Suprapubic skin (tissue), 4 donors: ENCODE measurements around the gene SCFD1.

ENCODE experiments used
- EP300 ChIP-seq: sonication (generic); formaldehyde crosslinking; IDR thresholded peaks from one replicate; pipeline ENCODE4 v1.6.1; 2017; ENCODE audit warnings: antibody characterized with exemption
- POLR2A ChIP-seq, 2 donors: fragments of 450-650 bp; IDR thresholded peaks; one replicate each; pipeline ENCODE4 v1.6.1; 2017; ENCODE audit warnings: antibody characterized with exemption in 2 of 2, mild to moderate bottlenecking in 2 of 2, moderate library complexity in 2 of 2
- POLR2AphosphoS5 ChIP-seq, 3 donors: sonication (generic); formaldehyde crosslinking; IDR thresholded peaks; one replicate each; pipeline ENCODE4 v1.6.1; 2017; ENCODE audit warnings: antibody characterized with exemption in 3 of 3
- TF ChIP-seq, protein P1 (sequence below), 2 donors: fragments of 200-600 bp in 1 of 2; fragments of 450-650 bp in 1 of 2; sonication (generic) in 1 of 2; IDR thresholded peaks; one replicate each; pipeline ENCODE4 v1.5.1; 2016 to 2019; ENCODE audit warnings: antibody characterized with exemption in 2 of 2, mild to moderate bottlenecking in 1 of 2, moderate library complexity in 1 of 2

DNA sequence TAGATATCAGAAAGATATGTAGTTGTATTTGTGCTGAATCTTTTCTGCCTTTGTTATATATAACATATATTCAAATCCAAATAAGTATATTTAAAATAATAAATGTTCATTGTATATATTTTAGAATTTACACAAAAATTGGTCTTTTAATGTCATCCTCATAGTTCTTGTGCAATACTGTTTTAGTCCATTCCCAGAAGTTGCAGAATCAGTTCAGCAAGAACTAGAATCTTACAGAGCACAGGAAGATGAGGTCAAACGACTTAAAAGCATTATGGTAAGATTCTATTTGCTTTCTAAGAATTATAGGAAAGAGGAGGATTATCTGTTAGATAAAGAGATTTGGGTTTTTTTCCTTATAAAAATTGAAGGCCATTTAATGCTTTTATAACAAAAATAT, 51.0 kb downstream of the SCFD1 start:
- TF ChIP-seq, protein P1, sequence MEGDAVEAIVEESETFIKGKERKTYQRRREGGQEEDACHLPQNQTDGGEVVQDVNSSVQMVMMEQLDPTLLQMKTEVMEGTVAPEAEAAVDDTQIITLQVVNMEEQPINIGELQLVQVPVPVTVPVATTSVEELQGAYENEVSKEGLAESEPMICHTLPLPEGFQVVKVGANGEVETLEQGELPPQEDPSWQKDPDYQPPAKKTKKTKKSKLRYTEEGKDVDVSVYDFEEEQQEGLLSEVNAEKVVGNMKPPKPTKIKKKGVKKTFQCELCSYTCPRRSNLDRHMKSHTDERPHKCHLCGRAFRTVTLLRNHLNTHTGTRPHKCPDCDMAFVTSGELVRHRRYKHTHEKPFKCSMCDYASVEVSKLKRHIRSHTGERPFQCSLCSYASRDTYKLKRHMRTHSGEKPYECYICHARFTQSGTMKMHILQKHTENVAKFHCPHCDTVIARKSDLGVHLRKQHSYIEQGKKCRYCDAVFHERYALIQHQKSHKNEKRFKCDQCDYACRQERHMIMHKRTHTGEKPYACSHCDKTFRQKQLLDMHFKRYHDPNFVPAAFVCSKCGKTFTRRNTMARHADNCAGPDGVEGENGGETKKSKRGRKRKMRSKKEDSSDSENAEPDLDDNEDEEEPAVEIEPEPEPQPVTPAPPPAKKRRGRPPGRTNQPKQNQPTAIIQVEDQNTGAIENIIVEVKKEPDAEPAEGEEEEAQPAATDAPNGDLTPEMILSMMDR (IDR thresholded peaks at IDR 0.05) = no peak
- TF ChIP-seq POLR2A (IDR thresholded peaks at IDR 0.05) (no peak), EP300 (no peak), POLR2AphosphoS5 (IDR thresholded peaks at IDR 0.05) (no peak)
